Subcutaneous adipose tissue (tissue), 4 donors: ENCODE results near the gene CAGE1. TPM values are rescaled to one million over a fixed set of nuclear protein-coding genes. Genes with fewer than 3 reads are reported as not detected.

ENCODE experiments used
- CTCF ChIP-seq: fragments of 450-650 bp; IDR thresholded peaks from one replicate; pipeline ENCODE4 v1.5.1; 2016; ENCODE audit warnings: low read depth, mild to moderate bottlenecking, control low read depth, antibody characterized with exemption, moderate library complexity
- total RNA-seq, 4 donors: library from RNA; depleted of rRNA; stranded (reverse); fragments of >200 nt; gene quantifications; one replicate each; pipeline ENCODE4 v1.1.0, GENCODE V29; 2016

CAGE1 gene
- total RNA-seq, 4 donors from 2014 or later, result not detected

- no peak for TF ChIP-seq CTCF
These were observed 58.1 kb downstream of the CAGE1 start for GRCh38 chr6:7331452-7331851.

- TF ChIP-seq CTCF, result no peak
These were observed 61.3 kb downstream of the CAGE1 start for GRCh38 chr6:7328243-7328642.

- TF ChIP-seq CTCF, result no peak
These were observed 63.8 kb downstream of the CAGE1 start for GRCh38 chr6:7325750-7326149.

GRCh38 chr6:7324520-7324919, 65.0 kb downstream of the CAGE1 start:
- no peak for TF ChIP-seq CTCF

- no peak for TF ChIP-seq CTCF
These were observed 66.5 kb downstream of the CAGE1 start for GRCh38 chr6:7323074-7323473.

- no peak for TF ChIP-seq CTCF
These were observed 72.0 kb downstream of the CAGE1 start for GRCh38 chr6:7317538-7317937.

- TF ChIP-seq CTCF, result no peak
These were observed 72.6 kb downstream of the CAGE1 start for GRCh38 chr6:7316658-7317533.
